CD4-positive, alpha-beta T cell treated with Interleukin-10 for 1 hour (primary cell): Measurements from ENCODE around the gene ACTN4.

Experiments used
- DNase-seq: peaks from one replicate; pipeline ENCODE4 v3.0.0-alpha.2; 2020

The ACTN4 gene

GRCh38 chr19:38780443-38780842 is 133.0 kb downstream of the ACTN4 start:
- no peak for DNase-seq

- DNase-seq = no peak
Observed at GRCh38 chr19:38781058-38781457, 133.6 kb downstream of the ACTN4 start.
